Measurements from ENCODE around the gene TNF. TPM values are rescaled to one million over a fixed set of nuclear protein-coding genes. Genes with fewer than 3 reads are reported as not detected.
A peak's percentile ranks its signal among the peaks of the same experiment; 100 is the strongest.

TNF gene
- total RNA-seq, 1 experiment from 2014 or later = 0.31 TPM

DNA sequence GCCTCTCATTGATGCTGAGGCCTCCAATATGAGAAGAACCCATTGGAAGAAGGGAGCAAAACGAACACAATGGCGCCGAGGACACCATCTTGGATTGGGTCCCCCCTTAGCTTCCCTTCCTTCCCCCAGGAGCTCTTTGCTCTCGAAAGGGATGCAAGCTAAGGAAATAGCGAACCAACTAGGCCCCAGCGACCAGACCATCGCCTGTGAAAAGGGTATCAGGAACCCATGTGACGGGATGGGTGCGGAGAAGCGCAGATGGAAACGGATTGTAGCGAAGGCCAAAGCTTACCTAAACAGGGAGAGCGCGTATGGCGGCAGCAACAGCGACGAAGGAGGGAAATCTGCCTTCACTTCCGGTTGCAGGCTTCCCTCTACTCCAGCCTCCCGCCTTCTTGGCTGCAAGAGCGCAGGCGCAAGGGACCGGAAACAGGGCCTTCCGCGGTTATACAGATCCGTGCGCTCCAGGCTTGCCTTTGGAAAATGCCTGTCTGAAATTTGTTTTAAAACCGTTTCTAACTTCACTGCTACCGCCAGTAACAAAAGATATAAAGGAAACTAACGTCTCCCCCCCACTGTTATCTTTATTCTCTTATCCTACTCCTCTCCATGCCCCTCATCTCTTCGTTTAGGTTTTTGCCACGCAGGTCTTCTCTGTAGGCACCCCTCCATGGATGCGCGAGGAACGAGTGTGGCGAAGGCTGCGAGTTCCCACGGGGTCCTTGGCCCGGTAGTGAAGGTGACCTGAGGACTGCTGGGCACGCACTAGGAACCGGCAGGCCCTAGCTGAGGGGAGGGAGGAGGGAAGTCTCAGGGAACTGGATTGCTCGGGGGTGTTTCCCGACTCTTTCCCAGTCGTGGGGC lies 33.5 kb upstream of the TNF start, which contains the start of gene DDX39B (continued):
- TF ChIP-seq, protein P1, sequence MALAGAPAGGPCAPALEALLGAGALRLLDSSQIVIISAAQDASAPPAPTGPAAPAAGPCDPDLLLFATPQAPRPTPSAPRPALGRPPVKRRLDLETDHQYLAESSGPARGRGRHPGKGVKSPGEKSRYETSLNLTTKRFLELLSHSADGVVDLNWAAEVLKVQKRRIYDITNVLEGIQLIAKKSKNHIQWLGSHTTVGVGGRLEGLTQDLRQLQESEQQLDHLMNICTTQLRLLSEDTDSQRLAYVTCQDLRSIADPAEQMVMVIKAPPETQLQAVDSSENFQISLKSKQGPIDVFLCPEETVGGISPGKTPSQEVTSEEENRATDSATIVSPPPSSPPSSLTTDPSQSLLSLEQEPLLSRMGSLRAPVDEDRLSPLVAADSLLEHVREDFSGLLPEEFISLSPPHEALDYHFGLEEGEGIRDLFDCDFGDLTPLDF (CRISPR knock-in tag; IDR thresholded peaks at IDR 0.05) = no peak; the same call in 1 of the 2 replicates
- TF ChIP-seq SP1 (CRISPR knock-in tag; conservative IDR thresholded peaks at IDR 0.05) (no peak), SMAD3 (CRISPR knock-in tag; IDR thresholded peaks at IDR 0.05; ENCODE audit: borderline replicate concordance) (0 out of 2 replicates have a peak, but pooled peaks have one; percentile 84), HMGA2 (CRISPR knock-in tag; IDR thresholded peaks at IDR 0.05) (no peak), GTF2I (CRISPR knock-in tag; conservative IDR thresholded peaks at IDR 0.05) (no peak), NFATC4 (CRISPR knock-in tag; IDR thresholded peaks at IDR 0.05) (no peak), CREB1 (CRISPR knock-in tag; IDR thresholded peaks at IDR 0.05) (no peak; the same call in 1 of the 2 replicates), GABPB1 (CRISPR knock-in tag; IDR thresholded peaks at IDR 0.05) (peak; percentile 76), ETV6 (CRISPR knock-in tag; IDR thresholded peaks at IDR 0.05) (no peak), RELA (CRISPR knock-in tag; IDR thresholded peaks at IDR 0.05; ENCODE audit: borderline replicate concordance) (no peak), TEAD4 (CRISPR knock-in tag; IDR thresholded peaks at IDR 0.05) (no peak)
- TF ChIP-seq, protein P2, sequence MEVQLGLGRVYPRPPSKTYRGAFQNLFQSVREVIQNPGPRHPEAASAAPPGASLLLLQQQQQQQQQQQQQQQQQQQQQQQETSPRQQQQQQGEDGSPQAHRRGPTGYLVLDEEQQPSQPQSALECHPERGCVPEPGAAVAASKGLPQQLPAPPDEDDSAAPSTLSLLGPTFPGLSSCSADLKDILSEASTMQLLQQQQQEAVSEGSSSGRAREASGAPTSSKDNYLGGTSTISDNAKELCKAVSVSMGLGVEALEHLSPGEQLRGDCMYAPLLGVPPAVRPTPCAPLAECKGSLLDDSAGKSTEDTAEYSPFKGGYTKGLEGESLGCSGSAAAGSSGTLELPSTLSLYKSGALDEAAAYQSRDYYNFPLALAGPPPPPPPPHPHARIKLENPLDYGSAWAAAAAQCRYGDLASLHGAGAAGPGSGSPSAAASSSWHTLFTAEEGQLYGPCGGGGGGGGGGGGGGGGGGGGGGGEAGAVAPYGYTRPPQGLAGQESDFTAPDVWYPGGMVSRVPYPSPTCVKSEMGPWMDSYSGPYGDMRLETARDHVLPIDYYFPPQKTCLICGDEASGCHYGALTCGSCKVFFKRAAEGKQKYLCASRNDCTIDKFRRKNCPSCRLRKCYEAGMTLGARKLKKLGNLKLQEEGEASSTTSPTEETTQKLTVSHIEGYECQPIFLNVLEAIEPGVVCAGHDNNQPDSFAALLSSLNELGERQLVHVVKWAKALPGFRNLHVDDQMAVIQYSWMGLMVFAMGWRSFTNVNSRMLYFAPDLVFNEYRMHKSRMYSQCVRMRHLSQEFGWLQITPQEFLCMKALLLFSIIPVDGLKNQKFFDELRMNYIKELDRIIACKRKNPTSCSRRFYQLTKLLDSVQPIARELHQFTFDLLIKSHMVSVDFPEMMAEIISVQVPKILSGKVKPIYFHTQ (CRISPR knock-in tag; IDR thresholded peaks at IDR 0.05) = peak; percentile 51; the same call in 1 of the 2 replicates
- TF ChIP-seq, protein P3, sequence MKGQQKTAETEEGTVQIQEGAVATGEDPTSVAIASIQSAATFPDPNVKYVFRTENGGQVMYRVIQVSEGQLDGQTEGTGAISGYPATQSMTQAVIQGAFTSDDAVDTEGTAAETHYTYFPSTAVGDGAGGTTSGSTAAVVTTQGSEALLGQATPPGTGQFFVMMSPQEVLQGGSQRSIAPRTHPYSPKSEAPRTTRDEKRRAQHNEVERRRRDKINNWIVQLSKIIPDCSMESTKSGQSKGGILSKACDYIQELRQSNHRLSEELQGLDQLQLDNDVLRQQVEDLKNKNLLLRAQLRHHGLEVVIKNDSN (CRISPR knock-in tag; IDR thresholded peaks at IDR 0.05) = peak; percentile 37; the same call in 1 of the 2 replicates

DNA sequence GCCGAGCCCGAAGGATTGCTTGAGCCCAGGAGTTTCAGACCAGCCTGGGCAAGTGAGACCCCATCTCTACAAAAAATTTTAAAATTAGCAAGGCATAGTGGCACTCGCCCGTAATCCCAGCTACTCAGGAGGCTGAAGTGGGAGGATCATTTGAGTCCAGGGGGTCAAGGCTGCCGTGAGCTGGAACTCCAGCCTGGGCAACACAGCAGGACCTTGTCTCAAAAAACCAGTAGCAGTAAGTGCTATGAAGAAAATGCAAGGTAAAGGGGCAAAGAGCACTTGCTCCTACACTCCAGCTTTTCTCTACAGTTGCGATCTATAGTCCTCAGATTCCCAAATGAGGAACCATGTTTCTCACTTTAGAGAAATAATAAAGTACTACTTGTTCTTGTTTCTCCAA lies 31.7 kb upstream of the TNF start:
- TF ChIP-seq NFATC4 (CRISPR knock-in tag; IDR thresholded peaks at IDR 0.05) (no peak), ZNF138 (CRISPR knock-in tag; conservative IDR thresholded peaks at IDR 0.05) (no peak)
- TF ChIP-seq, protein P4, sequence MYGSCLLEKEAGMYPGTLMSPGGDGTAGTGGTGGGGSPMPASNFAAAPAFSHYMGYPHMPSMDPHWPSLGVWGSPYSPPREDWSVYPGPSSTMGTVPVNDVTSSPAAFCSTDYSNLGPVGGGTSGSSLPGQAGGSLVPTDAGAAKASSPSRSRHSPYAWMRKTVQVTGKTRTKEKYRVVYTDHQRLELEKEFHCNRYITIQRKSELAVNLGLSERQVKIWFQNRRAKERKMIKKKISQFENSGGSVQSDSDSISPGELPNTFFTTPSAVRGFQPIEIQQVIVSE (CRISPR knock-in tag; IDR thresholded peaks at IDR 0.05; ENCODE audit: borderline replicate concordance) = no peak
- DNase-seq (ENCODE audit: low spot score) = no peak
- no peak overlapping the region for H3K27ac Mint-ChIP-seq
- H3K4me3 Mint-ChIP-seq = no peak overlapping the region
- no peak for ATAC-seq
- ChIA-PET POLR2A (no interaction called here), CTCF (interaction anchor here (4.8 kb wide), 1 partner anchor 55 kb away, joined by 23 read pairs; no protein-coding TSS in a partner anchor)
- peaks cover 41% of the 10 kb centered on the region for H3K4me1 Mint-ChIP-seq
- H3K9me3 Mint-ChIP-seq = no peaks in the 10 kb centered on the region
- peaks cover 29% of the 10 kb centered on the region for H3K36me3 Mint-ChIP-seq
- H3K27me3 Mint-ChIP-seq (ENCODE audit: low read depth) = no peaks in the 10 kb centered on the region

DNA sequence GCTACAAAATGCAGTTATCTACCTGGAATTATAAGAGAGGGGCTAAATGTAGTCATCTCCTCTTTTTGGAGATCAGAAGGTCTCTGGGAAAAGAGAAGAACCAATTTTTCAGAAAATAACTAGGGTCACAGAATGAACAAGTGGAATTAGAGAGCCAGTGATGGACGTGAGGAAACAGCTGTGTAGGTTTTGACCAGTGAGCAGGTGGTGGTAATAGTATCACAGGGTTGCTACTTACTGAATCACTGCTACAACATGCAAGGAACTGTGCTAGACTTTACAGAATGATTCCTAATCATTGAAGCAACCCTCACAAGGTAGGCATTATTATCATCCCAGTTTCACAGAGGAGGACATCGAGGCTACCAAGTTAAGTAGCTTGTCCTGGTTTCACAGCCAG lies 30.7 kb upstream of the TNF start:
- POLR2A ChIA-PET = no interaction called here
- H3K27ac Mint-ChIP-seq = no peak overlapping the region
- CTCF ChIA-PET = interaction anchor here (4.8 to 7.2 kb wide), 2 partner anchors 53 to 54 kb away, joined by 23 to 319 read pairs; partner anchors contain the start of gene NCR3
- ATAC-seq (no peak), DNase-seq (ENCODE audit: low spot score) (no peak)
- H3K27me3 Mint-ChIP-seq (ENCODE audit: low read depth) = no peaks in the 10 kb centered on the region
- no peaks in the 10 kb centered on the region for H3K9me3 Mint-ChIP-seq
- H3K4me3 Mint-ChIP-seq = no peak overlapping the region; the same call in 1 of the 2 replicates
- peaks cover 31% of the 10 kb centered on the region for H3K4me1 Mint-ChIP-seq
- peaks cover 28% of the 10 kb centered on the region for H3K36me3 Mint-ChIP-seq
- no peak for TF ChIP-seq ELF4 (CRISPR knock-in tag; IDR thresholded peaks at IDR 0.05; ENCODE audit: low read depth)
- TF ChIP-seq, protein P5, sequence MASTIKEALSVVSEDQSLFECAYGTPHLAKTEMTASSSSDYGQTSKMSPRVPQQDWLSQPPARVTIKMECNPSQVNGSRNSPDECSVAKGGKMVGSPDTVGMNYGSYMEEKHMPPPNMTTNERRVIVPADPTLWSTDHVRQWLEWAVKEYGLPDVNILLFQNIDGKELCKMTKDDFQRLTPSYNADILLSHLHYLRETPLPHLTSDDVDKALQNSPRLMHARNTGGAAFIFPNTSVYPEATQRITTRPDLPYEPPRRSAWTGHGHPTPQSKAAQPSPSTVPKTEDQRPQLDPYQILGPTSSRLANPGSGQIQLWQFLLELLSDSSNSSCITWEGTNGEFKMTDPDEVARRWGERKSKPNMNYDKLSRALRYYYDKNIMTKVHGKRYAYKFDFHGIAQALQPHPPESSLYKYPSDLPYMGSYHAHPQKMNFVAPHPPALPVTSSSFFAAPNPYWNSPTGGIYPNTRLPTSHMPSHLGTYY (CRISPR knock-in tag; IDR thresholded peaks at IDR 0.05) = no peak
- TF ChIP-seq, protein P6, sequence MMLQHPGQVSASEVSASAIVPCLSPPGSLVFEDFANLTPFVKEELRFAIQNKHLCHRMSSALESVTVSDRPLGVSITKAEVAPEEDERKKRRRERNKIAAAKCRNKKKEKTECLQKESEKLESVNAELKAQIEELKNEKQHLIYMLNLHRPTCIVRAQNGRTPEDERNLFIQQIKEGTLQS (CRISPR knock-in tag; conservative IDR thresholded peaks at IDR 0.05) = no peak
- no peak for TF ChIP-seq NR2C2 (CRISPR knock-in tag; IDR thresholded peaks at IDR 0.05)
- no peak for TF ChIP-seq TEAD4 (CRISPR knock-in tag; IDR thresholded peaks at IDR 0.05)
- TF ChIP-seq, protein P7, sequence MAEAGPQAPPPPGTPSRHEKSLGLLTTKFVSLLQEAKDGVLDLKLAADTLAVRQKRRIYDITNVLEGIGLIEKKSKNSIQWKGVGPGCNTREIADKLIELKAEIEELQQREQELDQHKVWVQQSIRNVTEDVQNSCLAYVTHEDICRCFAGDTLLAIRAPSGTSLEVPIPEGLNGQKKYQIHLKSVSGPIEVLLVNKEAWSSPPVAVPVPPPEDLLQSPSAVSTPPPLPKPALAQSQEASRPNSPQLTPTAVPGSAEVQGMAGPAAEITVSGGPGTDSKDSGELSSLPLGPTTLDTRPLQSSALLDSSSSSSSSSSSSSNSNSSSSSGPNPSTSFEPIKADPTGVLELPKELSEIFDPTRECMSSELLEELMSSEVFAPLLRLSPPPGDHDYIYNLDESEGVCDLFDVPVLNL (CRISPR knock-in tag; IDR thresholded peaks at IDR 0.05; ENCODE audit: borderline replicate concordance, low read depth) = no peak
- no peak for TF ChIP-seq MXD4 (CRISPR knock-in tag; IDR thresholded peaks at IDR 0.05; ENCODE audit: borderline replicate concordance)
- TF ChIP-seq, protein P3 (CRISPR knock-in tag; IDR thresholded peaks at IDR 0.05) = no peak
